Measurements from ENCODE around the gene CYBRD1. TPM values are rescaled to one million over a fixed set of nuclear protein-coding genes. Genes with fewer than 3 reads are reported as not detected.

Gene CYBRD1
- total RNA-seq, 1 donor from 2014 or later, result 172 TPM

DNA sequence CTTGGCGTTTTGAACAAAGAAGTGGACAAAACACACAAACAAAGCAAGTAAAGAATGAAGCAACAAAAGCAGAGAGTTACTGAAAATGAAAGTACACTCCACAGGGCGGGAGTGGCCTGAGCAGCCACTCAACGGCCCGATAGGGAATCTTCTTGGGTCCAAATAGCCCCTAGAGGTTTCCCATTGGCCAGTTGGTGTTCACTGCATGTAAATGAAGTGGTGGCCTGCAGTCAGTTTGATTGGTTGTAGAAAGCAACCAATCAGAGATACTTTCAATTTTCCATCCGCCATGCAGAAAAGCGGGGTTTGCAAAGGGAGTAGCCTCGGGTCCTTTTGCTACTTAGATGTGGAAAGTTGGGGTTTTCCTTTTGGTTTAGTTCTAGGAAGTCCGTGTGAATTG lies 31.6 kb downstream of the CYBRD1 start:
- DNase-seq (ENCODE audit: low spot score), result no peak

DNA sequence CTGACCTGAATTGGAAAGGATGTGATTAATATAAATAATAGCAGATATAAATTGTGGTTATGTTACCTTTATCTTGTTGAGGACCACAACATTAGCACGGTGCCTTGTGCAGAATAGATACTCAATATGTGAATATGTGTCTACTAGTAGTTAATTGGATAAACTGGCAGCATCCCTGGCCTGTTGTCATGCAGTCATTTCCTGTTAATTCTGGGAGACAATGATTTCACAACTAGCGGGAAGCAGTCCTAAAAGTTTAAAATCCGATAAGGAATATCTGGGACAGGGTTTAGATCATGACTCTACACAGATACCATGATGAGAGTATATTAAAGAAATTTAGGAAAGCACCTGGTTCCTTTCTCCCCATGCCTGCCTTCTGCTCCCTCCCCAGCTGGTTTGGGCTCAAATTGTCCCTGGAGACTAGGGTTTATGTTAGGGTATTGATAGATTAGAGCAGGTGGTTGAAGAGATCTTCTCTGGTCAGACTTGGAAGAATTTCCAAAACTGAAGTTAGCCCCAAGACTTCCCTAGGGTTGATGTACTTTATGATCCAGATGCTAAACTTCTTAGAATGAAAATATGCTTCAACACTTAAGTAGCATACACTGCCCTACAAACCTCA lies 32.8 kb downstream of the CYBRD1 start:
- DNase-seq (ENCODE audit: low spot score), result no peak

DNA sequence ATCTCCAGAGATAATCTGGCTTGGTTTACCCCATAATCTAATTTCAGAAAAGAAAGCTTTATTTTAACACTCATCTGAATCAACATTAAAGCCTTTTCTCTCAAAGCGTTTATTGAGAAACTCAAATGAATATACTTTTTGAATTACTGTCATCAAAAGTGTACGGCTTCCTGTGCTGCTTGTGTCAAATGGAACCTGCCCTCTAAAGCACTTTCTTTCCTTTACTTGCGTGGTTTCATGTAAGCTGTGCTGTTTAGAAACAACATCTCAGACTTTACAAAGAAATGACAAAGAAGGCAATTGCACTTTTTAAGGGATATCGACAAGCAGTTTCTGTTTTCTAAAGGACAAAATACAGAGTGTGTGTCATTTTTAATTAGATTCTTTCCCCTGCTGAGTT lies 35.1 kb downstream of the CYBRD1 start:
- DNase-seq (ENCODE audit: low spot score), result no peak

DNA sequence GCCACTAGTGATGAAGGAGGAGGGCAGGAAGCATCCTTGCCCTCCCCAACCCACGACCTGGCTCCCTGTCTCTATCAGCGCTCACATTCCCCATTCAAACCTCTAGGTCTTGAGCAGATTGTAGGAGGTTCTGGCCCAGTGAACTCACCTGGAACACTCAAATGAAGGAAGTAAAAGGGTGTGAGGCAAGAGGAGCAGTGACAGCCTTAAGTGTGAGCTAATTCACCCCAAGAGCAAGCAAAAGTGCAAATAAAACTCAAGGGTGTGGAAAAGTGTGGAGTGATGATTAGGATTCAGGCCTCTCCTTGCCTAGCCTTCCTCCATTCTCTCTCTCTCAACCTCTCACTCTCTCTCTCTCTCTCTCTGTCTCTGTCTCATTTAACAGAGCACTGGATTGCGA lies 41.0 kb downstream of the CYBRD1 start:
- no peak for DNase-seq (ENCODE audit: low spot score)

DNA sequence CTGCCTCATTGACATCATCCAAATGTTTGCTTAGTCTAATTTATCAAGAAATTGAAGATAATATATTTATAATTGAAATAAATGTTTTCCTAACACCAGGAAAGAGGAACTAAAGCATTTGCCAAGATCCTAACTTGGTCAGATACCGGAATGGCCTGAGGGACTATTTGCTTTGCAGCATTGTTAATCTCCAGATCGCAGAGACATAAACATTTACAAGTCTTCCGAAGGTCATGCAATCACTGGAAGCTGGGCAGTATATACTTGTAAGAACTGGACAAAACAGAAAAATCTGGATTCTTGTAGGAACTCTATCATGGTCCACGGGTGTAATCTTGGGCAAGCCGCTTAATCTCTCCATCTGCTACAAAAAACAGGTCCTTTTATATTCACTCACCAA lies 42.2 kb downstream of the CYBRD1 start:
- DNase-seq (ENCODE audit: low spot score), result no peak

DNA sequence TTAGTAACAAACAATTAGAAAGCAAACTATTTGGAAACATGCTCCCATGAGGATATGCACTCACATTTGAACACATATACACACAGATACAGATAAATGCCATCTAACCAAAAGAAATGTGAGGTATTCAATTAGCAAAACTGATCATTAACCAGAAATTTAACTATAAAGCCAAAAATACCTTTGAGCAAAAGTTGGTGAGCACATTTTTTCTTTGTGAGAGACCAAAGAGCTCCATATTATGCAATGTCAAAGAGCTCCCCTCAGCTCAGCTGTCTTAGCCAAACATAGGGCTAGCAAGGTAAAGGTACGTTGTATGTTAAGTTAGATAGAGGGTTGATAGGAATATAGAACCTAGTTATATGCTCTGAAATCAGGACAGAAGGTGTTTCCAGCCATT lies 43.8 kb downstream of the CYBRD1 start:
- DNase-seq (ENCODE audit: low spot score), result no peak

DNA sequence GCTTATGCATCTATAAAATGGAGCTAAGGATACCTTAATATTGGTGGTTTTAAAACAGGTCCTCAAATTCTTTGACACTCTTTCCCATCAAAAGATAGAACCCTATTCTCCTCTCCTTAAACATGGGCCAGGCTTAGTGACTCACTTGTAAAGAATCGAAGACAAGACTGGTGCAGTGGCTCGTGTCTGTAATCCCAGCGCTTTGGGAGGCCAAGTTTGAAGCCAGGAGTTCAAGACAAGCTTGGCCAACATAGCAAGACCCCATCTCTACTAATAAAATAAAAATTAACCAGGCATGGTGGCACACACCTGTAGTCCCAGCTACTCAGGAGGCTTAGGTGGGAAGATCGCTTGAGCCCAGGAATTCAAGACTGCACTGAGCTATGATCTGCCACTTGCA lies 44.5 kb downstream of the CYBRD1 start:
- no peak for DNase-seq (ENCODE audit: low spot score)

DNA sequence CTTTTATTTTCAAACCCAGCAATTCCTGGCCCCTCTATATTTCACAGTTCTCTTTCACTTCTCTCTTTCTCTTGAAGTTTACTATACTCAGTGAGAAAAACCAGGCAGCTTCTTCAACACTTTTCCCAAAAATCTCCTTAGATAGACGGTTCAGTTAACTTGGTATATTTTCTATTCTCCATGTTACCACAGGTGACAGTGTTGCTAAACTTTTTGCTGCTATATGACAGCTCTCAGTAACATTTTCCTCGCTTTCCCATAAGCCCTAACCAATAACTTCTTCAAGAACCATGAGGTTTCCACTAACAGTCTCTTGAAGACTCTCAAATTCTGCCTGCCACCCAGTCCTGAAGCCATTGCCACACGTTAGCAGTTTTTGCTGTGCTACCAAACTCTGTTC lies 45.8 kb downstream of the CYBRD1 start:
- no peak for DNase-seq (ENCODE audit: low spot score)

DNA sequence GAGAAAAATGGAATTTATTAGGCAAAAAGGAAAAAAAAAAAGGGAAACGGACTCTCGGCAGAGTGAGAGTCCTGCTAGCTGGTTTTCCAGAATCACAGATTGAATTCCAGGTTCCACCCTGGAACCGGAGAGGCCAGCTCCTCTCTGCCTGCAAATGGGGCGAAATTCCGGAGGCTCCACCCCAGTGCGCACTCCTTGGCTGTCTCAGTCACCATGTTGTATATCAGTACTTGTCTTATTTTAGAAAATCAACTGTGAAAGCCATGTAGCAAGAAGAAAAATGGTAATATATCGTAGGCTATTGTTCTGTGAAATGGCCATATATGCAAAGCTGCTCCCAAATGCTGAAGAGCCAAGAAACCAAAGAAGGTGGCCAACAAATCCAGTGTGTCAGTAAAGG lies 49.4 kb downstream of the CYBRD1 start:
- no peak for DNase-seq (ENCODE audit: low spot score)

DNA sequence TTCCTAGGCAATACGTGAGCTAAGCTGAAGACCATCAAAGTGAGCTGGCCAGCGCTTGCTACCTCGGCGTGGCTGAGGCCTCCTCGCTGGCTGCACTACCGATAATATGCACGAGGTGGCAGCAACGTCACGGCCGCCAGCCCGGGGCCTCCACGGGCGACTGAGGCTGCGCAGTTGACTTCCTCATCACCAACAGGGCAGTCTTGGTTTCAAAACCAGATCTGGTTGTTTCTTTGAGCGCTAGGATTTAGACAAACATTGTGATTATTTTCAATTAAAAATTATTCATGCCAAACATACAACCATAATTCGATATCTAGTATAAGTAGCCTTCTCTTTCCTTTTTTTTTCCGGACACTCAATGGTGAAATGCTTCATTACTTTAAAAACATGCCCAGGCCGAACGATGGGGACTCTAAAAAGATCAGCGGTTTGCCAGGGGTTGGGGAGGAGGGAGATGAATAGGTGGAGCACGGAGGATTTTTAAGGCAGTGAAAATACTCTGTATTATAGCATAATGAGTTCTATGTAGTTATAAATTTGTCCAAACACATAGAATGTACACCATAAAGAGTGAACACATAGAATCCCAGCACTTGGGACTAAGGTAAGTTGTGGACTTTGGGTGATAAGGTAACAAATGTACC lies 52.0 kb downstream of the CYBRD1 start:
- peak; percentile 95 for DNase-seq (ENCODE audit: low spot score)

DNA sequence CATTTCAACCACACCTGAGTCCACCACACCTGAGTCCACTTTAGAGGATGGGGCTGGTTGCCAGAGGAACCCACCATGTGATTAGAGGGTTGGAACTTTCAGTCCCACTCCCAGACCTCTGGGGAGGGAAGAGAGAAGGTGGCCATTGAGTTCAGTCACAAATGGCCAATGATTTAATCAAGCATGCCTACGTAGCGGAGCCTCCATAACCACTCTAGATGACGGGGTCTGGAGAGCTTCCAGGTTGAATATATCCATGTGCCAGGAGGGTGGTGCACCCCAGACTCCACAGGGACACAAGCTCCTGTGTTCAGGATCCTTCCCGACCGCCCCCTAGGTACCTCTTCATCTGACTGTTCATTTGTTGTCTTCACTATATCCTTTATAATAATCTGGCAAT lies 53.3 kb downstream of the CYBRD1 start:
- no peak for DNase-seq (ENCODE audit: low spot score)

DNA sequence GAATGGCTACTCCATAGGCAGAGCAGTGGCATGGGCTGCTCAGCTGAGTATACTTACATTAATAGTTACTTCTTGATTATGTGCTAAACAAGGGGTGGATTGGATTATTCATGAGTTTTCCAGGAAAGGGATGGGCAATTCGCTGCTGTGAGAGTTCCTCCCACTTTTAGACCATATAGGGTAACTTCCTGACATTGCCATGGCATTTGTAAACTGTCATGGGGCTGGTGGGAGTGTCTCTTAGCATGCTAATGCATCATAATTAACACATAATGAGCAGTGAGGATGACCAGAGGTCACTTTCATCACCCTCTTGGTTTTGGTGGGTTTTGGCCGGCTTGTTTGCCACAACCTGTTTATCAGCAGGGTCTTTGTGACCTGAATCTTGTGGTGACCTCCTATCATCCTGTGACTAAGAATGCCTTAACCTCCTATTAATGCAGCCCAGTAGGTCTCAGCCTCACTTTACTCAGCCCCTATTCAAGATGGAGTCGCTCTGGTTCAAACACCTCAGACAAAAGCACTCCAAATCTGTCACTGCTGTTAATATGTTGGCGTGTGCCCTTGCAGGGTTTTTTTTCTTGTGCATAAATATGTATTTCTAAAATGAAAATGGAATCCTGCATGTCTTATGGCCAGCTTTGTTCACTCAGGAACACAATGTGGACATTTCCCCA lies 56.0 kb downstream of the CYBRD1 start:
- DNase-seq (ENCODE audit: low spot score), result no peak

DNA sequence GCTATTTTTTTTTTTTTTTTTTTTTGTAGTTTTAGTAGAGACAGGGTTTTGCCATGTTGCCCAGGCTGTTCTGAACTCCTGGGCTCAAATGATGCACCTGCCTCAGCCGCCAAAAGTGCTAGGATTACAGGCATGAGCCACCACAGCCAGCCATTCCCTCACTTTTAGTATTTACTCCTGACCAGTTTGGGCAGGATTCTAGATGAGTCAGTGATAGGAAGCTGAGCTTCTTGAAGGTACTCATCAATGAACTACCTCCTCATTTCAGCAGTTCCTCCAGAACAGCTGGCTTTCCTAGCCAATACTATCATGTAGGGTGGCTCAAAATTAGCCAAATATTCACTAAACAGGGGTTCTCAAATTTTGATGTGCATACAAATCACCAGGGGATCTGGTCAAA lies 57.2 kb downstream of the CYBRD1 start:
- no peak for DNase-seq (ENCODE audit: low spot score)

DNA sequence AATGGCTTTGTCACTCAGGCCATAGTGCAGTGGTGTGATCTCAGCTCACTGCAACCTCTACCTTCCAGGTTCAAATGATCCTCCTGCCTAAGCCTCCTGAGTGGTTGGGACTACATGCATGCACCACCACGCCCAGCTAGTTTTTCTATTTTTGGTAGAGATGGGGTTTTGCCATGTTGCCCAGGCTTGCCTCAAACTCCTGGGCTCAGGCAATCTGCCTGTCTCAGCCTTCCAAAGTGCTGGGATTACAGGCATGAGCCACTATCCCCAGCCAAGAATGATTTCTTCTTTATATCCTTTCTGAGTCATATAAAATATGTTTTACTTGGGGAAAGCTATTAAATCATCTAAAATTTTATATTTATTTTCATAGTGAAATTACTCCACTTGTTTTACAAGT lies 61.3 kb downstream of the CYBRD1 start:
- no peak for DNase-seq (ENCODE audit: low spot score)

DNA sequence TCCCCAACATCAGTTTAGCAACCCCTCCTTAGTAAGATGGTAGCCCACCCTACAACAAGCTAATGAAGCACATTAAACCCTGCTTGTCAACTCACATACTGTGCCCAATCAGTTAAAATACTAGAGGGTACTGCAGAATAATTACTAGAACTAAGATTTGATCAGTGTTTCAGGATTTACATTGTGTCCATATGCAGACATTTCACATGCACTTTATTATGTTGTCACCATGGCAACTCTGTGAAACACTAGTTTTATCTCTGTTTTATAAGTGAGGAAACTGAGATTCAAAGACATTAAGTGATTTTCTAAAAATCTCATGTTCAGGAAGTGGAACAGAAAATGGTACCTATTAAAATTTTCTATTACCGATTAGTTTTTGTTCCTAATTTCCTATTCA lies 61.7 kb downstream of the CYBRD1 start:
- DNase-seq (ENCODE audit: low spot score), result no peak

DNA sequence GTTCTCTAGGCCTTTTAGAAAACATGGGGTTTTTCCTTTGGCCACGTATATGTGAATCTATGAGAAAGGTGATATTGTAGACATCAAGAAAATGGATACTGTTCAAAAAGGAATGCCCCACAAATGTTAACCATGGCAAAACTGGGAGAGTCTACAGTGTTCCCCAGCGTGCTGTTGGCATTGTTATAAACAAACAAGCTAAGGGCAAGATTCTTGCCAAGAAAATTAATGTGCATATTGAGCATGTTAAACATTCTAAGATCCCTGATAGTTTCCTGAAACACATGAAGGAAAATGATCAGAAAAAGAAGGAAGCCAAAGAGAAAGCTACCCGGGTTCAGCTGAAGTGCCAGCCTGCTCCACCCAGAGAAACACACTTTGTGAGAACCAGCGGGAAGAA lies 64.9 kb downstream of the CYBRD1 start:
- DNase-seq (ENCODE audit: low spot score), result no peak

DNA sequence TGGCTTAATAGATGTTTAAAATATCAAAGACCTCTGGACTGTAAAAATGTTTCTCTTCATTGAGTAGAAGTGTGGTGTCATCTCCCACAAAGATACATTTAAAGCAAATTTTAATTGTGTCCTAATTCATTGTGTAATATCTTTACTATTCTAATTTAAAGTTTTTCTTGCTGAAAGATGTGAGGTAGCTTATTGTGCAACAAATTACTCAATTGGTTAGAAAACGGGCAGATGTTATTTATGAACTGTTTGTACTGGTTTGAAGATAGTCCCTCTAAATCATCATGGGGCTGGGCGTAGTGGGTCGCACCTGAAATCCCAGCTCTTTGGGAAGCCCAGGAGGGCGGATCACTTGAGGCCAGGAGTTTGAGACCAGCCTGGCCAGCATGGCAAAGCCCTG lies 65.3 kb downstream of the CYBRD1 start:
- no peak for DNase-seq (ENCODE audit: low spot score)

DNA sequence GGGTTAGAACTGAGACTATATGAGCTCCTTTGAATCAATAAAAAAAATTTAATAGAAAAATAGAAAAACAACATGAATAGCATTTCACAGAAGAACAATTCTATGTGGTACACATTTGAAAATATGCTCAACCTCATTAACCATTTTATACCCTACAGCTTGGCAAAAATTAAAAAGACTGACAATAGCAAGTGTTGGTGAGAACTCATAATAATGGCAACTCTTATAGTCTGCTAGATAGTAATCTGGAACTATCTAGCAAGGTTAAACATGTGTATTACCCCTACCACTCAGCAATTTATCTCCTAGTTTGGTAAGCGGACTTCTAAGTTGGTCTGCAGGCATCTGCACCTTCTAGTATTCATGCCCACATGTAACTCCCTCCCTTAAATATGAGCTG lies 67.8 kb downstream of the CYBRD1 start:
- no peak for DNase-seq (ENCODE audit: low spot score)

DNA sequence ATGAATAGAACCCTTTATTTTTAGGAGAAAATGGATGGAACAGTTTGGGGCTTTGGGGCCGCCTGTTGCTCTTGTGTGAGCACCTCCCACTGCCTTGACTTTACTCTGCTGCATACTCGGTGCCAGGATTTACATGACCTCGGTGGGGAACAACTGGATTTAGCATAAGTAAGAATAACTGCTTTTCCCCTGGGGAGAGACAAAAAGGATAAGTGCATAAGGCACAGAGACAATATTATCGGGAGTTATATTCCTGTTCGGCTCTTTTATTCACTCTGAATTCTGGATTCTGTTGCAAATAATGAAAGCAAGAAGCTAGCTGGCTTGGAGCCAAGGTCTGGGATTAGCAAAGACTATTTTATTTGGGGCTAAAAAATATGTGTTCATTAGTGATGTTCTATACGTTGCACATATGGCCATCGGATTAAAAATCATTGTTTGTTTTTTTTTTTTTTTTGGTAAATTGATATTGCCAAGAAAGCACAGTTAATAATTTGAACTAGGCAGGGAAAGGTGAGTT lies 69.8 kb downstream of the CYBRD1 start:
- no peak for DNase-seq (ENCODE audit: low spot score)

DNA sequence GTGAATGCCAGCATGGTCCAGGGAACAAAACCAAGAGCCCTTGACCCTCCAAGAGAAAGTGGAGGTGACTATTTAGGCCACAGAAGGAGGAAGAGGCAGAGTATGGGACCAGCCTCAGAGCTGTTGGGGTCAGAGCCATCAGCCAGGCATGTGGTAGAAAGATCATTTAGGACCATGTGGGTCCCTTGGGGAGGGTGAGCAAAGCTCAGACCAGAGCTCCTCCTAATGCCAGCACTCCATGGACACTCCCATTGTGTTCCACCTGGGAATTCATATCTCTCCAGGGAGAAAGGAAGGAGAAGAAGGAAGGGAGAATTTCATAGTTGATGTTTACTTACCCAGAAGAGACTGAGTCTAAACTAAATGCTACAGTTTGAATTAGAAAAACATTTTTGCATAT lies 73.2 kb downstream of the CYBRD1 start:
- DNase-seq (ENCODE audit: low spot score), result no peak

DNA sequence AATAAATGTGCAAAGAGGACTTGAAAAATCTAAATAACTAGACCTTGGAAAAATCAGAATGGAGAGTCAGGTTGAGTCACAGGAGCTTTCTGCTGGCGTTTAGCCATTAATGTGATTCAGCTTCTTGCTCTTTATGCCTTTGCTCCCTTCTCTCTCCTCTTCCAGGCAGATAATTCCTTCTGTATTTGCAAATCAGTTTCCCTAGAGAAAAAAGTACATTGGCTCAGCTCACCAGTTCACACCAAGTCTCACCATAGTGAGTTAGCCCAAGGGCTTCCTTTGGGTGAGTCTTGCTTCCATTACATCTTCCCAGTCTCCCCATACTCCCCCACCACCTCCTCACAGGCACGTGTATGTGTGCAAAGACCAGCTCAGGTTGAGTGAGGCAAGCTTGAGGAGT lies 73.6 kb downstream of the CYBRD1 start:
- DNase-seq (ENCODE audit: low spot score), result no peak

DNA sequence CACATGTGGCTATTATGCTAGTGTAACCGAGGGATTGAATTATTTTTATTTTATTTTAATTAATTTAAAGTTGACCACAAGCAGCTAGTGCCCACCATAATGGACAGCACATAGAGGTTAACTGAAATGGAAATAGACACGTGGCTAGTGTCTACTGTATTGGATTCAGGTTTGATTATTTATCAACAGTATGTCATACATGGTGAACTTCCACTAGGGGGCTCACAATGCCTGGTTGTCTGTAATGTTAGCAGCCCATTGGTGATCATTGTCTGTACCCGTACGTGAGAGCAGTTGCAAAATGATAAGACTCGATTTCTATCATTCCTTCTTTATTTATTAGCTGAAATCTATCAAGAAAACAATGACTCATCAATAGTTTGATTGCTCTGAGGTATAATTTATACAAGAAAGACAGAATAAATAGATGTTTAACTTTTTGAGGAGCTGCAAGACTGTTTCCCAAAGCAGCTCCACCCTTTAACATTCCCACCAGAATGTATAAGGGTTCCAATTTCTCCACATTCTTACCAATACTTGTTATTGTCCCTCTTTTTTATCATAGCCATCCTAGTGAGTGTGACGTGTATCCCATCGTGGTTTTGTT lies 76.5 kb downstream of the CYBRD1 start:
- DNase-seq (ENCODE audit: low spot score), result no peak

All from mesenteric fat pad (tissue), 1 donor.